ENCODE measurements around the gene WDR59.
A peak's percentile ranks its signal among the peaks of the same experiment; 100 is the strongest.
"Not testable (repeated sequence)": the region's sequence is repeated elsewhere in the genome, so short reads cannot be mapped to it uniquely, and the experiment has no call there.

Gene WDR59, protein sequence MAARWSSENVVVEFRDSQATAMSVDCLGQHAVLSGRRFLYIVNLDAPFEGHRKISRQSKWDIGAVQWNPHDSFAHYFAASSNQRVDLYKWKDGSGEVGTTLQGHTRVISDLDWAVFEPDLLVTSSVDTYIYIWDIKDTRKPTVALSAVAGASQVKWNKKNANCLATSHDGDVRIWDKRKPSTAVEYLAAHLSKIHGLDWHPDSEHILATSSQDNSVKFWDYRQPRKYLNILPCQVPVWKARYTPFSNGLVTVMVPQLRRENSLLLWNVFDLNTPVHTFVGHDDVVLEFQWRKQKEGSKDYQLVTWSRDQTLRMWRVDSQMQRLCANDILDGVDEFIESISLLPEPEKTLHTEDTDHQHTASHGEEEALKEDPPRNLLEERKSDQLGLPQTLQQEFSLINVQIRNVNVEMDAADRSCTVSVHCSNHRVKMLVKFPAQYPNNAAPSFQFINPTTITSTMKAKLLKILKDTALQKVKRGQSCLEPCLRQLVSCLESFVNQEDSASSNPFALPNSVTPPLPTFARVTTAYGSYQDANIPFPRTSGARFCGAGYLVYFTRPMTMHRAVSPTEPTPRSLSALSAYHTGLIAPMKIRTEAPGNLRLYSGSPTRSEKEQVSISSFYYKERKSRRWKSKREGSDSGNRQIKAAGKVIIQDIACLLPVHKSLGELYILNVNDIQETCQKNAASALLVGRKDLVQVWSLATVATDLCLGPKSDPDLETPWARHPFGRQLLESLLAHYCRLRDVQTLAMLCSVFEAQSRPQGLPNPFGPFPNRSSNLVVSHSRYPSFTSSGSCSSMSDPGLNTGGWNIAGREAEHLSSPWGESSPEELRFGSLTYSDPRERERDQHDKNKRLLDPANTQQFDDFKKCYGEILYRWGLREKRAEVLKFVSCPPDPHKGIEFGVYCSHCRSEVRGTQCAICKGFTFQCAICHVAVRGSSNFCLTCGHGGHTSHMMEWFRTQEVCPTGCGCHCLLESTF

DNA sequence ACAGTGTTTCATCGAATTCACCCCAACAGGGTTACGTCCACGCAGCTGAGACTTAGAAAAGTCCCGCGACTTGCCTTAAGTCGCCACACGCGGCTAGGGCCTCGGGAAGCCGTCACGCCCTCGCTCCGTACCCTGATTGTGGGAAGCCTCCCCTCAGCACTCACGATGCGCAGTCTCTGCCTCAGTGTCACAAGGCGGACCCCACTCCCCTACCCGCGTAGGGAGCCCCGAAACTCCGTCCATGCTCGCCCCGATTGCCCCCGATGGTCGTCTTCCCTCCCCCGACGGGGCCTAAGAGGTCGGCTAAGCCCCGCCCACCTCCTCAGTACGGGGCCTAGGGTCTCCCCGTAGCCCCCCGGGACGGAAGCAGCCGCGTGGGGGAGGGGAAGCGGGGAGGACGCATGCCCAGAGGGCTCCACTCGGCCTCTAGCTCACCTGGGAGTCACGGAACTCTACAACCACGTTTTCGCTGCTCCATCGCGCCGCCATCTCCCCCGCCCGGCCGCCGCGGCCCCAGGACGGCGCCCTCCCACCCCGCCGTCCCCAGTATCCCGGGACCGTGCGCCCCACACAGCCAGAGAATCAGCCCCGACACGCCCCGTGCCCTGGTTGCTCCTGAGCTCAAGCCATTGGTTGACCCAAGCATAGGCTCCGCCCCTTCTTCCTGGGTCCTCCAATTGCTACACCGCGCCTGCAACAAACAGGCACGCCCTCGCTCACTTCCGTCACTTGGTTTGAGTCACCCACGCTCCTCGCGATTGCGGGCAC is at the start of gene WDR59:
TSS of gene WDR59 (minus strand) at position 595 of the 768 bp plus-strand sequence. CDS start at position 489, 106 bp downstream.
- DNase-seq: peak; percentile 100

DNA sequence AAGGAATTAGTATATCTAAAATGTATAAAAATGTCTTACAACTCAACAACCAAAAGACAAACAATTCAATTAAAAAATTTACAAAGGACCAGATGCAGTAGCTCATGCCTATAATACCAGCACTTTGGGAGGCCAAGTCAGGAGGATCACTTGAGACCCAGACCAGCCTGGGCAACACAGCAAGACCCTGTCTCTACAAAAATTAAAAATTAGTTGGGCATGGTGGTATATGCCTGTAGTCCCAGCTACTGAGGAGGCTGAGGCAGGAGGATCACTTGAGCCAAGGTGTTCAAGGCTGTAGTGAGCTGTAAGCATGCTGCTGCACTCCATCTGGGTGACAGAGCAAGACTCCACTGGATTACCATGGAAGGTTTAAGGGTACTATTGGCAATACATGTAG is 47.7 kb upstream of the WDR59 start:
- no peak for DNase-seq

DNA sequence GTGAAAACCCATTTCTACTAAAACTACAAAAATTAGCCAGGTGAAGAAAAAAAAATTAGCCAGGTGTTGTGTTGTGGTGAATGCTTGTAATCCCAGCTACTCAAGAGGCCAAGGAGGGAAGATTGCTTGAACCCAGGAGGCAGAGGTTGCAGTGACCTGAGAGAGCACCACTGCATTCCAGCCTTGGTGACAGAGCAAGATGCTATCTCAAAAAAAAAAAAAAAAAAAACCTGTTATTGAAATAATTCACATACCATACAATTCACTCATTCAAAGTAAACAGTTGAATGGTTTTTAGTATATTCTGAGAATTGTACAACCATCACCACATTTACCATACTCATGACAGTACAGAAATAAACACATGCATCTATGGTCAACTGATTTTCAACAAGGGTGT is 44.9 kb upstream of the WDR59 start:
- no peak for DNase-seq

DNA sequence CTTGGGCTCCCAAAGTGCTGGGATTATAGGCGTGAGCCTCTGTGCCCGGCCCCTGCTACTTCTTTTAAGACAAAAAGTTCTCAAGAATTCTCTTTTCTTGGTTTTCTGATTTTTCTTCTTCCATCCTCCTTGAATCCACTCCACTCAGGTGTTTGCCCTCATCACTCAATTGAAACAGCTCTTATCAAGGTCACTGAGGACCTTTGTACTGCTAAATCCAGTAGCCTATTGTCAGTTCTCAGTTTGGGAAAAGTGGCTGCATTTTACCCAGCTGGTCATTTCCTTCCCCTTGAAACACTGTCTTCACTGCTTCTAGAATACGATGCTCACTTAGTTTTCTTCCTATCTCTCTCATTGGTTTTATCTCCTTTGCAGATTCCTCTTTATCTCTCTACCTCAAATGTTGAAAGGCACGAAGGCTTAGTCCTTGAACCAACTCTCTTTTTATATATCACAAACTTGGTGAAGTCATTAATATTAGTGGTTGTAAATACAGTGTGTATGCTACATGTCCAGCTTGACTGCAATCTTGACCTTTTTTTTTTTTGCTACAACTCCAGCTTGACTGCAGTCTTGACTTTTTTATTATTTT is 43.7 kb upstream of the WDR59 start:
- peak; percentile 56 for DNase-seq

DNA sequence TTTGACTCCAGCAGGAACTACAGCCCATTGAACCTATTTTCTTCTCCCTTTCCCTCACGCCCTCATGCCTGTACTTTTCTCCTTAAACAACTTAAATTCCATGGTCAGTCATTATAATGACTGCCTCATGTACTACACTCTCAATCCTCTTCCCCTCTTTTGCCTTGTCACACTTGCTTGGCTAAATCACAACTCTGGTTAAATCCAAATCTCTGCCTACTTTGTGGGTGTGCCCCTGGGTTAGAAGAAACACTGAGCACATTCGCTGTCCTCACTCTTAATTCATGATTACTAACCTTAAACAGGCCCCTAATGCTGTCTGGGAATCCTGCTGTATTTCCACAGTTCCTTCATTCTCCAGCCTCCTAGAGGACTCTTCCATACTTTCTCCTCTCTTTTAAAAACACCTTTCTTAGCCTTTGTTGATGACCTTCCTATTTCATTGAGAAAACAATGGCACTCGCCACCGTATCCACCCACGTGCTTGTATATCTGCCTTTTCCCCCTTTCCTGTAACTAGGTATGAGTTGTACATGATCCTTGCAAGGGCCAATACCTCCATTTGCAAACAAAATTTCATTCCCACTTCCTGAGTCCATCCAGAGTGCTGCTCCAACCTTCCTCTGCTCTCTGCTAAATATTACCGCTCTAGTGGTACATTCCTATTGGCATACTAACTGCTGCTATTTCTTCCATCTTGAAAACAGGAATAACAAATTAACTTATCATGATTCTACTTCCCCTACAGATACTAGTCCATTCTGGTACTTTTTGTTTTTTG is 42.8 kb upstream of the WDR59 start:
- peak; percentile 39 for DNase-seq

DNA sequence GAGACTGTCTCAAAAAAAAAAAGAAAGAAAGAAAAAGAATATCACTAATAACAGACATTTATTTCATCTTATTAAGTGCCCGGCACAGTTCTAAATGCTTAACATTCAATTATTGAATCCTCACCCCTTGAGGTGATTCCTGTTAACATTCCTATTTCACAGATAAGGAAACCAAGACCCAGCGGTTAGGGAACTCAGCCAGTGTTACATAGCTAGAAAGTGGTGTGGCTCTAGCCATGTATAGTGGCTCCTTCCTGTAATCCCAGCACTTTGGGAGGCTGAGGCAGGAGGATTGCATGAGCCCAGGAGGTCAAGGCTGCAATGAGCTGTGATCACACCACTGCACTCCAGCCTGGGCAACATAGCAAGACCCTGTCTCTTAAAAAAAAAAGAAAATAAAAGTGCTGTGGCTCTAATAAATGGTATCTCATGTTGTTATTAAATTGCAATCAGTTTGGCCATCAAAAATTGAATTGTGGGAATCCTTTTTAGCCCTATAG is 42.0 kb upstream of the WDR59 start:
- DNase-seq: no peak

DNA sequence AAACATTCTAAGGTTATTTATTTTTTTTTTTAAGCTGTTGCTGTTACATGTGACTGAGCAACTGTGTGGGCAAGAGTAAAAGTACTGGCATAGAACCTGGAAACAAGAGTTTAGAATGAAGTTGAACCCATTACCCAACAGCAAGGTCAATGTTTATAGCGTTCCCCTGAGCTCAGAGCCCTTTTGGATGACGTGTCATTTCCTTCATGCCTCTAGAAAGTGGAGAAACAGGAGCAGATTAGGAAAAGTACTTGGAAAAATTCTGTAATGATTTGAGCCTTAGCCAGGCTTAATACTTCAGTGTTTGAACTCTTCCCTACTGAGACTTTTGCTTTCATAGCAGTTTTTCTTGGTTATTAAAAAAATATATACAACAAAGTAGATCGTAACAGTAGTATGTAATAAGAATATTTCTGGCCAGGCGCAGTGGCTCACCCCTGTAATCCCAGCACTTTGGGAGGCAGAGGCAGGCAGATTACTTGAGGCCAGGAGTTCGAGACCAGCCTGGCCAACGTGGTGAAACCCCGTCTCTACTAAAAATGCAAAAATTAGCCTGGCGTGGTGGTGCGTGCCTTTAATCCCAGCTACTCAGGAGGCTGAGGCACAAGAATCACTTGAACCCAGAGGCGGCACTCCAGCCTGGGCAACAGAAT is 41.4 kb upstream of the WDR59 start:
- not testable (repeated sequence) for DNase-seq

DNA sequence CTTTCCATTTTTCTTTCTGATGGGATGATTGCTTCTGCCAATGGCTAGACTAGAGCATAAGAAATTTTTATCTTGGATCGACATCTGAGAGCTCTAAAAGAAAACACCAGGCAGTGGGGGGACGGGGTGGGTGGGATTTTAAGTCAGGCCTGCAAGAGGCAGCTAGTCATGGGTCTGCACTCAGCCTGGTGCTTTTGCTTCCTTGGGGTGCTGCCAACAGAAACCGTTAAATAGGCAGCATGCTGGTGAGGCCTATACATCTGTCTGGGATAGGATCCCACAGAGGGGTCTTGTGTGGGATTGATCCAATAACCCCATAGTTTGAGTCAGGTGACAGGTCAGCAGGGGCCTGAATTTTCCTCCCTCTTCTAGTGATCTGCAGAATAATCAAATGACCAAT is 40.8 kb upstream of the WDR59 start:
- DNase-seq: peak; percentile 78

DNA sequence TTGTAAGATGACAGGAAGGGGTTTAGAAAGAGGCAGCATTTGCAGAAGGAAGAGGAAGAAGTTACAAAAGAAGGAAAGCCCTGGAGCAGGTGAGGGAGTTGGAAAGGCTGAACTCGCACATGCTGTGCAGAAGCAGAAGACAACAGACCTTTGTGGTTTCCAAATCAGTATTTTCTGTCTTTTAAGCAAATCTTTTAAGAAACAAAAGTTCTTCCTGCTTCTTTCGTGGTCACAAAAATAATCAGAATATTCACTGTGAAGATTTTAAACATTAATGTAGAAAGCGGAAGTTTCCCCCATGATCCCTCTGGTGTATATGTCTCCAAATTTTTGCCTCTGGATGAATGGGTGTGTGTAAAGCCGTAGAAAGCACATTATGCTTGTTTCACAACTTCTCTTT is 39.7 kb upstream of the WDR59 start:
- DNase-seq: peak; percentile 57

DNA sequence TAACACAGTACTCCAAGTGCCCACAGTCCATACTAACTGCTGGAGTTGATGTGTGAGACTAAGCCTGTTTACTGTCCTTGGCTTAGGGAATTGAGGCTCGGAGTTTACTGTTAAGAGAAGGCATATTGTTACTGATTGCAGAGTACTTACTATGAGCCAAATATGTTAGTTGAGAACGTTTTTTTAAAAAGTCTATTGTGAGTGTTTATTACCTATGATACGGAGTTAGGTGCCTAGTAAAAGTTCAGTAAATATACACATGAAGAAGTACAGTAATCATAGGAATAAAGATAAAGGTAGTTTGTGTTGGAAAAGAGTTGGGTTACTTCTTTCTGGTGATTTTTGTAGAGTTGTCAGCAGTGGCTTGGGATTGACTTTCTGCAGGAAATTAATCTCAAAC is 39.3 kb upstream of the WDR59 start:
- DNase-seq: no peak

DNA sequence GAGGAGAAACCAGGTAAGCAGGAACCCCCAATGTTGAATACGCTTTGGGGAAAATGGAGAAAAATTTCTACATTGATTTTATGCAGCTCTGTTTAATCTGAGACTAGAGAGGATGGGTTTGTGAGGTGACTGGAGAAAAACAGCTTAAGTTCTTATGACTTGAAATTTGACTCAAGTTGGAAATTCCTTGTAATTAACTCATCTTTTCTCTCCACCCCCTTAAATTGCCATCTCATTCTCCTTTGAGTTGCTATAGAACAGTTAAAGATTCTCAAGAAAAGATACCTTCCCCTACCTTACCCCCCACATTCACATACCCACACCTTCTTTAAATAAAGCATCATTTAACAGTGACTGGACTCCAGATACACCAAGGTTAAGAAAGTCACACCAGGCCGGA is 38.1 kb upstream of the WDR59 start:
- DNase-seq: no peak

DNA sequence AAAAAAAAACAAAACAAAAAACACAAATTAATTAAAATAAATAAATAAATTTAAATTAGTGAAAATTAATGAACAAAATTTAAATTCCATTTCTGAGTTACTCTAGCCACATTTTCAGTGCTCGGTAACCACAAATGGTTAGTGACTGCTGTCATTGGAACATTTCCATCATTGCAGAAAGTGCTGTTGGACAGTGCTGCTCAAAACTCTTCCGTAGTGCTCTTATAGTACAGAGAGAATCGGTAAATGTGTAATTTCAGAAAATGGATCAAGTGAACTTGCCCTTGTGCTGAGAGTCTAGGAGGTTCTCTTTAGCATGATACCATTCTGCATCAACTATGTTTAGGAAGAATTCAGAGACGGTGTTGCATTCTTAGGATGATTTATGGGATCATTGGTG is 37.6 kb upstream of the WDR59 start:
- DNase-seq: no peak

DNA sequence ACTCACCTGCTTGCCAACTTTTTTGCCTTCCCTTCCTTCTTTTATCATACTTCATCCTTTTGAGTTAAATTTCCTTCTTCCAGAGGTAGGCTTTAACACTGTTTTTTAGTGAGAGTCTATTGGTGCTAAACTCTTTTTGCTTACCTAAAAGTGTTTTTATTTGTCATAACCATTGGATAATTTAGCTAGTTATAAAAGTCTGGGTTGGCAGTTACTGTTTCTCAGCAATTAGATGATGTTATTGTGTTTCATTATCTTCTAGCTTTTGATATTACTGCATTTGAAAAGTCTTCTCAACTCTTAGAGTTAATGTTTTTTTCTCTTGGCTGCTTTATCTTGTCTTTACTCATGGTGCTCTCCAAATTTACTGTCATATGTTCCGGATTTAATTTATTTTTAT is 36.5 kb upstream of the WDR59 start:
- no peak for DNase-seq

DNA sequence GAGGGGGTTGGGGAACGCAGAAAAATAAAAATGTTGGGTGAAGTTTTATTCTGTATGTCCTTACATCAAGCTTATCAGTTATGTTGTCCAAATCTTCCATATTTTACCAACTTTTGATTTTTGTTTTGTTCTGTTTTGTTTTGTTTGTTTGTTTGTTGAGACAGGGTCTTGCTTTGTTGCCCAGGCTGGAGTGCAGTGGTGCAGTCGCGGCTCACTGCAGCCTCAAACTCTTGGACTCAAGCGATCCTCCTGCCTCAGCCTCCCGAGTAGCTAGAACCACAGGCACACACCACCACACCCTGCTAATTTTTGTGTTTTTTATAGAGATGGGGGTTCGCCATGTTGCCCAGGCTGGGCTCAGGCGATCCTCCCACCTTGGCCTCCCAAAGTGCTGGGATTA is 34.7 kb upstream of the WDR59 start:
- DNase-seq: no peak

DNA sequence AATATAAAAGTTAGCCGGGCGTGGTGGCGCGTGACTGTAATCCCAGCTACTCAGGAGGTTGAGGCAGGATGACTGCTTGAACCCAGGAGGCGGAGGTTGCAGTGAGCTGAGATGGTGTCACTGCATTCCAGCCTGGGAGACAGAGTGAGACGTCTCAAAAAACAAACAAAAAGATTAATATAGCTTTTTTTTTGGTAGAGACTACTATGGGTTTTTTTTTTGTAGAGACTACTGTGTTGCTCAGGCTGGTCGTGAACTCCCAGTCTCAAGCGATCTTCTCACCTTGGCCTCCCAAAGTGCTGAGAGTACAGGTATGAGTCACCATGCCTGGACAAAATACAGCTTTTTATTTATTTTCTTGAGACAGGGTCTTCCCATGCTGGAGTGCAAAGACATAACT is 34.1 kb upstream of the WDR59 start:
- no peak for DNase-seq

DNA sequence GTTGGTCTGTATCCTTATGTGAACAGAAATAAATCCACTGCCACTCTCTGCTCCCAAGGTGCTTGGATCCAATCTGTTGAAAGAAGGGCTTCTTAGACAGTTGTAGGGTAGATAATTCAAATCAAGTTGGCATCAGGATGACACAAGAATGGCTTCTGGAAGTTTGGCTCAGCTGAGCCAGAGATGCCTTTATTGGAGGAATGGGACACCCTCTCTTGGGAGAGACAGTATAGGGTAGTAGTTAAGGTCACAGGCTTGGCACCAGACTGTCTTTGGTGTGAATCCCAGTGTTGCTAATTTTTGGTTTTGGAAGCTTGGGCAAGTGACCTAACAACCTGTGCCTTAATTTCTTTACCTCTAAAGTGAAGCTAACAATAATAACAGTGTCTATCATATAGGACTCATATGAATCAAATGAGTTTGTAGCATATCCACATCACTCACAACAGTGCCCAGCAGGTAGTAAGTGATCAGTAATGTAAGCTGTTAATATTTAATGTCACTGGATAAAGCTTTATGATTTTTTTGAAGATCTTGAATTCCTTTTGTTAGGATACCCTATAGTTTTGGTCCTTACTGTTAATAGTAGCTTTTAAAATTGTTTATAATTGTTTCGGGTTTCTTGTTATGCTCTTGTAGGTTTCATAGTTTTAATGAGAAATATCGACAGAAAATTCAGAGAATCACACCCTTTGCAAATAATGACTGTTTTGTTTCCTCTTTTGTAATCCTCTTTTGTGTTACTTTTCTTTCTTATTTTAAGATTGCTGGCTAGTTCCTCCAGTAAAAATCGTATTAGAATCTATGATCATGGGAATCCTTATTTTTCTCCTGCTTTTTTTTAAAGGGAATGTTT is 33.0 kb upstream of the WDR59 start:
- DNase-seq: no peak

DNA sequence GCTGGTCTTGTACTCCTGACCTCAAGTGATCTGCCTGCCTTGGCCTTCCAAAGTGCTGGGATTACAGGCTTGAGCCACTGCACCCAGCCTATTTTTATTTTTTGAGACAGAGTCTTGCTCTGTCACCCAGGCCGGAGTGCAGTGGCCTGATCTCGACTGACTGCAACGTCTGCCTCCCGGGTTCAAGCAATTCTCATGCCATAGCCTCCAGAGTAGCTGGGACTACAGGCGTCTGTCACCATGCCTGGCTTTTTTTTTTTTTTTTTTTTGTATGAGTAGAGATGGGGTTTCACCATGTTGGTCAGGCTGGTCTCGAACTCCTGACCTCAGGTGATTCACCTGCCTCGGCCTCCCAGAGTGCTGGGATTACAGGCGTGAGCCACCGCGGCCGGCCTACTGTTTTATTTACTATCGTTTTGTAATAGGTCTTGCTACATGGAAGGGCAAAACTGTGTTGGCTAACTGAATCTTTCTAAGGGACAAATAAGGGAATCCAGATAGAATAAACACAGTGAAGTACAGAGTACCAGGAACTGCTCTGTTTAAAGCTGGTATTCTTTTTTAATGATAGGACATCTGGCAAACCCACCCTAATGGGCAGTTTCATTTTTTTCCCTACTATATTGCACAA is 31.6 kb upstream of the WDR59 start:
- DNase-seq: not testable (repeated sequence)

DNA sequence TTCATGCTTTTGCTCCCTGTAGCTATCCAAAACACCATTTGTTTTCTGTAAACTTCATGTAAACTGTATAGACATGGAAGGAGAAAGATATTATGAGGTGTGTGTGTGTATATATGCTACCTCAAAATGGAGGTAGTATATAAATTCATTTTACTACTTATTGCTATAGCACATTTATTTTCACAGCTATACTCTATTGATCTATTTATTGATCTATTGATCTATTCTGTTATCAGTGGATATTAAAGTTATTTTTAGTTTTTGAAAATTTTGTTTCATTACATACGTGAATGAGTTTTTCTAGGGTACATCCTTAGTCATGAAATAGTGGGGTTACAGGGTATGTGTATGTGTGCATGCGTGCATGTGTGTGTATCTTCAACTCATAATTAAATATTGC is 29.4 kb upstream of the WDR59 start:
- DNase-seq: no peak

DNA sequence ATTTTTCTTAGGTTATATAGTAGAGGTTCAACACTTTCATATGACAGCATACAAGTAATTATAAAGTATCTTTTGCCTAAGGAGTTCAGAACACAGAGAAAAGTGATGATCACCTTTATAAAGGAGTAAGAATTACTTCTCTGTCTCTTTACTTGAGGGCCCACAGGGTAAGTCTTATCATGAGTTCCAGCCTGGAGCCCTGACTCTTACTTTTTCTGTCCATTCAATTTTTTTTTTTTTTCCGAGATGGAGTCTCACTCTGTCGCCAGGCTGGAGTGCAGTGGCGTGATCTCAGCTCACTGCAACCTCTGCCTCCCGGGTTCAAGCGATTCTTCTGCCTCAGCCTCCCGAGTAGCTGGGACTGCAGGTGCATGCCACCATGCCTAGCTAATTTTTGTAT is 28.2 kb upstream of the WDR59 start:
- DNase-seq: peak; percentile 51

Data from hematopoietic multipotent progenitor cell treated with erythropoietin and hydrocortisone succinate and interleukin-3 and kit ligand, for 6 days (in vitro differentiated cells).